ENCODE measurements around the gene SORCS1. TPM values are rescaled to one million over a fixed set of nuclear protein-coding genes. Genes with fewer than 3 reads are reported as not detected.

Gene SORCS1
- total and polyA plus RNA-seq, 8 donors = 0.46 to 2.6 (median 1.6) TPM

- no peak overlapping the region for H3K27ac ChIP-seq
- ATAC-seq (no peak), FAIRE-seq (no peak), DNase-seq (no peak)
- no peak overlapping the region for H3K4me3 ChIP-seq
- 75 to 83% methylated on average over 2 of the region's 2 CpGs for WGBS, 2 donors
- H3K9me3 ChIP-seq = no peaks in the 10 kb centered on the region
- H3K27me3 ChIP-seq = no peaks in the 10 kb centered on the region
- no peaks in the 10 kb centered on the region for H3K36me3 ChIP-seq
- H3K4me1 ChIP-seq = no peaks in the 10 kb centered on the region
- intact Hi-C loops (cut with DNase I) = no loop called here
- TF ChIP-seq CTCF (IDR thresholded peaks at IDR 0.05) = no peak
Measured at GRCh38 chr10:106830006-106830405, 334.5 kb downstream of the SORCS1 start.

DNA sequence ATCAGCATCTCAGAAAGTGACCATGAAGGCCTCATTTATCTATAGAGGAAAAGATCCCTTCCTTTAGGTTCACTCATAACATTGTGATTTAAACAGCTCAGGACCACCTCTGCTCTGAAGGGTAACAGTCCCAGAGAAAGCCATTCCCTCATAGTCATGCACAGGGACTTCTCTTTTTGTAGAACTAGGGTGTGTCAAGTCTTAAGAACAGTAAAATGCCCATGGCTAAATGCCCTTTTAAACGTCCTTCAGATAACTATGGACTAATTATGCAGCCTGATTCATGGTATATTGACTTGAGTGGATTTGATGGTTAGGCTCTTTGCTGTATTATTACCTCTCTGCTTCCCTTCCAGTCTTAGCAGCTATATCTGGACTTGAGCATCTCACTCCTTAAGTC, 337.8 kb downstream of the SORCS1 start:
- ATAC-seq (no peak), FAIRE-seq (no peak), DNase-seq (no peak)
- Histone ChIP-seq H3K27ac (no peak overlapping the region), H3K4me3 (no peak overlapping the region), H3K36me3 (no peaks in the 10 kb centered on the region), H3K27me3 (no peaks in the 10 kb centered on the region), H3K9me3 (no peaks in the 10 kb centered on the region), H3K4me1 (no peaks in the 10 kb centered on the region)
- intact Hi-C loops (cut with DNase I) = no loop called here
- 14 to 30% methylated on average over 1 of the region's 1 CpG for whole genome bisulfite sequencing, 2 donors
- no peak for TF ChIP-seq CTCF (IDR thresholded peaks at IDR 0.05)

GRCh38 chr10:106825576-106826364, 338.7 kb downstream of the SORCS1 start:
- FAIRE-seq = no peak
- DNase-seq = no peak
- Histone ChIP-seq H3K4me1 (no peaks in the 10 kb centered on the region), H3K27ac (no peak overlapping the region), H3K9me3 (no peaks in the 10 kb centered on the region), H3K36me3 (no peaks in the 10 kb centered on the region), H3K27me3 (no peaks in the 10 kb centered on the region), H3K4me3 (no peak overlapping the region)
- WGBS, 2 donors = 33 to 37% methylated on average over 10 of the region's 10 CpGs
- ATAC-seq = peak in 2 of 4 donors; percentile 17 to 38
- TF ChIP-seq CTCF (IDR thresholded peaks at IDR 0.05) = no peak
- intact Hi-C loops (cut with DNase I) = no loop called here

GRCh38 chr10:106820579-106820978, 343.9 kb downstream of the SORCS1 start:
- FAIRE-seq (no peak), DNase-seq (no peak), ATAC-seq (no peak)
- H3K27me3 ChIP-seq = no peaks in the 10 kb centered on the region
- H3K4me3 ChIP-seq = no peak overlapping the region
- H3K4me1 ChIP-seq = no peaks in the 10 kb centered on the region
- intact Hi-C loops (cut with DNase I) = no loop called here
- WGBS, 2 donors = 81 to 84% methylated on average over 3 of the region's 3 CpGs
- H3K36me3 ChIP-seq = no peaks in the 10 kb centered on the region
- H3K27ac ChIP-seq = no peak overlapping the region
- no peak for TF ChIP-seq CTCF (IDR thresholded peaks at IDR 0.05)
- H3K9me3 ChIP-seq = no peaks in the 10 kb centered on the region

- Histone ChIP-seq H3K27me3 (no peaks in the 10 kb centered on the region), H3K27ac (no peak overlapping the region), H3K4me3 (no peak overlapping the region), H3K36me3 (no peaks in the 10 kb centered on the region), H3K4me1 (no peaks in the 10 kb centered on the region), H3K9me3 (no peaks in the 10 kb centered on the region)
- DNase-seq (no peak), ATAC-seq (no peak), FAIRE-seq (no peak)
- no peak for TF ChIP-seq CTCF (IDR thresholded peaks at IDR 0.05)
- WGBS, 2 donors = 54 to 73% methylated on average over 4 of the region's 4 CpGs
- intact Hi-C loops (cut with DNase I) = no loop called here
Measured at GRCh38 chr10:106819490-106819889, 345.0 kb downstream of the SORCS1 start.

Measured in pancreas (tissue), 10 donors.